Measurements from ENCODE around the gene C6orf136. TPM values are rescaled to one million over a fixed set of nuclear protein-coding genes. Genes with fewer than 3 reads are reported as not detected.

The C6orf136 gene
- total and polyA plus RNA-seq, 9 of the 15 experiments (the other 6 are each of a cell fraction or from before 2014, with no cell fraction given): 14.1 to 63.1 (median 18.4) TPM

DNA sequence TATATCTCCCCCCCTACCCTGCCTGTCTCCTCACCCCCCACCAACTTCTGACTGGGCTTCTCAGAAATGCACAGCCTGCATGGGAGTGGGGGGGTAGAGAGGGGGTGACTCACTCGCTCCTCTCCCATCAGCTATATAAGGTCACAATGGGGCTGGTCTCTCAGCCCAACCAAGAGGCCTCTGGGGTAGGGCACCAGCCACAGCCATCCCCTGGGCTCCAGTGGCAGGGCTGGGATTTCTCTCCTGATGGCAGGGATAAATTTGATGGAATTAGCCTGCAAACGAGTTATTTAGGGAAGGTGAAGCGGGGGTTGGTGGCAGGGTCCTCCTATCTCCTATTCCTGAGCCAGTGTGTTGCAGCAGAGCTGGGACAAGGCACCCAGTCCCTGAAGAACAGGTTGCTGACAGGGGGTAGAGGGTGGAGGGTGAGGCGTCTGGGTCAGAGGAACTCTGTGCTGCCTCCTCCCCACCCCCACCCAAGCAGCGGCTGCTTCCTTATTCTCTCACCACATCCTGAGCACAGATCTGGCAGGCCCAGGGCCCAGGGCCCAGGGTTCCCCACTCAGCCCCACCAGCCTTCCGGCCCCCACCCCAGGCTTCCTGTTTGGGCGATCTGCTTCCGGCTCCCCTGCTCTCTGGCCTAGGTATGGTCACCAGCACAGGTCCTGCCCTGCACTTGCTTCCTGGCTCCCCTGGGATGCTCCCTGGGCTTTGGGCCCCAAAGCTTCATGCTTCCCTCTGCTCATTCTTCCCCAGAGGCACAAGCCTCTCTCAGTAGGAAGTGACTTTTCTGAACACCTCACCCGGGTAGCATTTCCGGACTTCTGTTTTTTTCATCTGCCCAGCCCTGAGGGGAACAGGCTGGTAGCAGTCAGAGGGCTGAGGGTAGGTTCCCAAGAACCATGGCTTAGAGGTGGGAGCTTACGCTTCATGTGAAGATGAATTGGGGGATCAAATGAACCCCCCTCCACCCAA is 35.5 kb downstream of the C6orf136 start (continued):
- TF ChIP-seq TEAD2 (tag; IDR thresholded peaks at IDR 0.05): 0 out of 2 replicates have a peak, but pooled peaks have one; percentile 37
- no peak for TF ChIP-seq ZBTB17 (CRISPR knock-in tag; IDR thresholded peaks at IDR 0.05)
- peak; percentile 6; the same call in 1 of the 2 replicates for TF ChIP-seq DMBX1 (CRISPR knock-in tag; IDR thresholded peaks at IDR 0.05; ENCODE audit: borderline replicate concordance)
- peak; percentile 82 to 95 for TF ChIP-seq MAZ (CRISPR knock-in tag; conservative IDR thresholded peaks at IDR 0.05 in 1 of 2, IDR thresholded peaks at IDR 0.05 in 1 of 2)
- TF ChIP-seq CBX1 (IDR thresholded peaks at IDR 0.05; ENCODE audit: low read depth): peak; percentile 73; the same call in 1 of the 2 replicates
- TF ChIP-seq, protein P1, sequence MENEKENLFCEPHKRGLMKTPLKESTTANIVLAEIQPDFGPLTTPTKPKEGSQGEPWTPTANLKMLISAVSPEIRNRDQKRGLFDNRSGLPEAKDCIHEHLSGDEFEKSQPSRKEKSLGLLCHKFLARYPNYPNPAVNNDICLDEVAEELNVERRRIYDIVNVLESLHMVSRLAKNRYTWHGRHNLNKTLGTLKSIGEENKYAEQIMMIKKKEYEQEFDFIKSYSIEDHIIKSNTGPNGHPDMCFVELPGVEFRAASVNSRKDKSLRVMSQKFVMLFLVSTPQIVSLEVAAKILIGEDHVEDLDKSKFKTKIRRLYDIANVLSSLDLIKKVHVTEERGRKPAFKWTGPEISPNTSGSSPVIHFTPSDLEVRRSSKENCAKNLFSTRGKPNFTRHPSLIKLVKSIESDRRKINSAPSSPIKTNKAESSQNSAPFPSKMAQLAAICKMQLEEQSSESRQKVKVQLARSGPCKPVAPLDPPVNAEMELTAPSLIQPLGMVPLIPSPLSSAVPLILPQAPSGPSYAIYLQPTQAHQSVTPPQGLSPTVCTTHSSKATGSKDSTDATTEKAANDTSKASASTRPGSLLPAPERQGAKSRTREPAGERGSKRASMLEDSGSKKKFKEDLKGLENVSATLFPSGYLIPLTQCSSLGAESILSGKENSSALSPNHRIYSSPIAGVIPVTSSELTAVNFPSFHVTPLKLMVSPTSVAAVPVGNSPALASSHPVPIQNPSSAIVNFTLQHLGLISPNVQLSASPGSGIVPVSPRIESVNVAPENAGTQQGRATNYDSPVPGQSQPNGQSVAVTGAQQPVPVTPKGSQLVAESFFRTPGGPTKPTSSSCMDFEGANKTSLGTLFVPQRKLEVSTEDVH (IDR thresholded peaks at IDR 0.05; ENCODE audit: low read depth, partially characterized antibody): peak; percentile 73
- no peak for TF ChIP-seq ZC3H8 (IDR thresholded peaks at IDR 0.05)
- peak; percentile 65; the same call in 1 of the 2 replicates for TF ChIP-seq PKNOX1 (IDR thresholded peaks at IDR 0.05)
- TF ChIP-seq MYNN (IDR thresholded peaks at IDR 0.05): 0 out of 2 replicates have a peak, but pooled peaks have one; percentile 22
- TF ChIP-seq MYNN (CRISPR knock-in tag; IDR thresholded peaks at IDR 0.05): no peak
- TF ChIP-seq ZNF507 (tag; conservative IDR thresholded peaks at IDR 0.05): no peak
- TF ChIP-seq JUN (IDR thresholded peaks at IDR 0.05; ENCODE audit: borderline replicate concordance, low read depth, low read length): peak; percentile 95
- TF ChIP-seq JUN (CRISPR knock-in tag; IDR thresholded peaks at IDR 0.05; ENCODE audit: borderline replicate concordance): 0 out of 2 replicates have a peak, but pooled peaks have one; percentile 37
- peak; percentile 31 for TF ChIP-seq ZNF316 (IDR thresholded peaks at IDR 0.05)
- TF ChIP-seq SIX5 (IDR thresholded peaks at IDR 0.05; ENCODE audit: borderline replicate concordance in 1 of 2, insufficient read depth in 1 of 2, low read depth in 1 of 2, low read length in 2 of 2): no peak
- TF ChIP-seq E2F1 (CRISPR knock-in tag; IDR thresholded peaks at IDR 0.05): no peak
- TF ChIP-seq ARID1B (IDR thresholded peaks at IDR 0.05): peak; percentile 79
- TF ChIP-seq SAFB (IDR thresholded peaks at IDR 0.05; ENCODE audit: borderline replicate concordance, low read depth, low read length): no peak
- no peak for TF ChIP-seq POU5F1 (IDR thresholded peaks at IDR 0.05; ENCODE audit: borderline replicate concordance, low read depth, low read length, partially characterized antibody)
- no peak; the same call in 1 of the 2 replicates for TF ChIP-seq NR1H2 (CRISPR knock-in tag; IDR thresholded peaks at IDR 0.05)
- TF ChIP-seq ATF1 (CRISPR knock-in tag; IDR thresholded peaks at IDR 0.05): no peak
- TF ChIP-seq ATF1 (tag; IDR thresholded peaks at IDR 0.05): peak; percentile 50
- peak; percentile 46; the same call in 1 of the 2 replicates for TF ChIP-seq NFIC (IDR thresholded peaks at IDR 0.05)
- peak; percentile 42; the same call in 1 of the 2 replicates for TF ChIP-seq PHF8 (IDR thresholded peaks at IDR 0.05; ENCODE audit: borderline replicate concordance, low read length)

Measured in K562 (cell line).